Measurements from ENCODE around the gene LMNTD2. TPM values are rescaled to one million over a fixed set of nuclear protein-coding genes. Genes with fewer than 3 reads are reported as not detected.
A peak's percentile ranks its signal among the peaks of the same experiment; 100 is the strongest.

LMNTD2 gene
- total RNA-seq, 1 donor from 2014 or later: 2.3 TPM

GRCh38 chr11:563066-563811 lies 2.7 kb upstream of the LMNTD2 start:
- no peak overlapping the region for H3K4me3 Mint-ChIP-seq (ENCODE audit: unreplicated experiment)
- H3K27ac Mint-ChIP-seq (ENCODE audit: unreplicated experiment): no peak overlapping the region
- peaks cover 8% of the 10 kb centered on the region for H3K9me3 Mint-ChIP-seq (ENCODE audit: unreplicated experiment)
- DNase-seq: no peak
- no peaks in the 10 kb centered on the region for H3K36me3 Mint-ChIP-seq (ENCODE audit: unreplicated experiment)
- H3K4me1 Mint-ChIP-seq (ENCODE audit: low read depth, unreplicated experiment): no peaks in the 10 kb centered on the region
- TF ChIP-seq CTCF (IDR thresholded peaks at IDR 0.05; ENCODE audit: partially characterized antibody, unreplicated experiment): no peak
- H3K27me3 Mint-ChIP-seq (ENCODE audit: unreplicated experiment): peaks cover 7% of the 10 kb centered on the region

GRCh38 chr11:562046-562645 lies 1.6 kb upstream of the LMNTD2 start:
- DNase-seq: no peak
- no peak for TF ChIP-seq CTCF (IDR thresholded peaks at IDR 0.05; ENCODE audit: partially characterized antibody, unreplicated experiment)
- peaks cover 7% of the 10 kb centered on the region for H3K27me3 Mint-ChIP-seq (ENCODE audit: unreplicated experiment)
- no peaks in the 10 kb centered on the region for H3K36me3 Mint-ChIP-seq (ENCODE audit: unreplicated experiment)
- no peak overlapping the region for H3K27ac Mint-ChIP-seq (ENCODE audit: unreplicated experiment)
- H3K4me3 Mint-ChIP-seq (ENCODE audit: unreplicated experiment): peak overlapping the region; percentile 61
- peaks cover 6% of the 10 kb centered on the region for H3K9me3 Mint-ChIP-seq (ENCODE audit: unreplicated experiment)
- H3K4me1 Mint-ChIP-seq (ENCODE audit: low read depth, unreplicated experiment): no peaks in the 10 kb centered on the region

- Mint-ChIP-seq H3K27me3 (ENCODE audit: unreplicated experiment) (peaks cover 7% of the 10 kb centered on the region), H3K9me3 (ENCODE audit: unreplicated experiment) (peaks cover 6% of the 10 kb centered on the region), H3K4me3 (ENCODE audit: unreplicated experiment) (peak overlapping the region; percentile 61), H3K4me1 (ENCODE audit: low read depth, unreplicated experiment) (no peaks in the 10 kb centered on the region), H3K36me3 (ENCODE audit: unreplicated experiment) (no peaks in the 10 kb centered on the region), H3K27ac (ENCODE audit: unreplicated experiment) (no peak overlapping the region)
- TF ChIP-seq CTCF (IDR thresholded peaks at IDR 0.05; ENCODE audit: partially characterized antibody, unreplicated experiment): no peak
- DNase-seq: no peak
Measured at GRCh38 chr11:561148-562003, 838 bp upstream of the LMNTD2 start.

GRCh38 chr11:559712-560304 lies 730 bp downstream of the LMNTD2 start:
- Mint-ChIP-seq H3K9me3 (ENCODE audit: unreplicated experiment) (peaks cover 6% of the 10 kb centered on the region), H3K4me1 (ENCODE audit: low read depth, unreplicated experiment) (no peaks in the 10 kb centered on the region), H3K27me3 (ENCODE audit: unreplicated experiment) (peaks cover 7% of the 10 kb centered on the region), H3K36me3 (ENCODE audit: unreplicated experiment) (no peaks in the 10 kb centered on the region), H3K4me3 (ENCODE audit: unreplicated experiment) (peak overlapping the region; percentile 20), H3K27ac (ENCODE audit: unreplicated experiment) (no peak overlapping the region)
- no peak for DNase-seq
- TF ChIP-seq CTCF (IDR thresholded peaks at IDR 0.05; ENCODE audit: partially characterized antibody, unreplicated experiment): no peak
